GM15510 (cell line): ENCODE measurements around the gene NR6A1.

Experiments used
- POLR2A ChIP-seq: IDR thresholded peaks from 3 replicates; pipeline ENCODE4 v1.6.1; 2011; ENCODE audit warnings: borderline replicate concordance; ENCODE audit not compliant: insufficient read length; ENCODE audit errors: extremely low read depth

Gene NR6A1

DNA sequence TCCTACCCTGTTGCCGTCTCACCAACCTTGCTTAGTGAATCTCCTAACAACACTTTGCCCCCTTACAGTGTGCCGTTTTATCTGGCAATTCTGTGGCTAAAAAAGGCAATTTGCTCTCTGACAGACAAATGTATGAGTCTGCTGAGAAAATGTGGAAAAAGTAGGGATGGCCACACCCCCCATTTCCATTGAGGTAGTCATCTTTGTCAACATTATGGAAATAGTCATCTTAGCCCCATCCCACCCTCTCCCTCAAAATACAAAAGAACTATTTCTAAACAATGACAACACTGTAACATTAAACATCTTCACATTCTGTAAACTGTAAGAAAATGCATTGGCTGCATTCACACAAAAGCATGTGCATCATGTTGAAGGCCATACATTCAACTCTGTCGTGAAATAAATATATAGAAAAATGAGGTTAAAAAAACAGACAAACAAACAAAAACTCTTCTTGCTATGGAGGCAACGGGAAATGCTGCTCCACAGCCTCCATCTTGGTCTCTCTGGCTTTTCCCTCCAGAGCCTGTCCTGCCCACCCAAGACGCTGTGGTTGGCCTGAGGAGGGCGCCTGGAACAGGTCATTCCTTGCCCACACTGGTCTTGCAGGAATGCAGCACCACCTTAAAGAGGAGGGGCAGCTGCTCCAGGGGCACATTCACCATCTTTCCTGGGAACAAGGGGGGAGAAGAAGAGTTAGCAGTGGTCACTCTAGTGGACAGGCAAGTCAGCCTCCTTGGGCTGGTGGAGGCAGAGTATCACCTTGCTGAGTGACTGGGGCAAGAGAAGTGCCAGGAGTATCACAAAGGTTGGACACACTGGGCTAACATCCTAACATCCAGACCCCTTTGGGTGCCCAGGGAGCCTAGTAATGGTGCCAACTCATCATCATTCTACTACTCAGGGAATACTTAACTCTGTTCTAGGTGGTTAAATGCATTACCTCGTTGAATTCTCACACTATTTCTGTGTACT, 248.7 kb downstream of the NR6A1 start:
- no peak for TF ChIP-seq POLR2A

DNA sequence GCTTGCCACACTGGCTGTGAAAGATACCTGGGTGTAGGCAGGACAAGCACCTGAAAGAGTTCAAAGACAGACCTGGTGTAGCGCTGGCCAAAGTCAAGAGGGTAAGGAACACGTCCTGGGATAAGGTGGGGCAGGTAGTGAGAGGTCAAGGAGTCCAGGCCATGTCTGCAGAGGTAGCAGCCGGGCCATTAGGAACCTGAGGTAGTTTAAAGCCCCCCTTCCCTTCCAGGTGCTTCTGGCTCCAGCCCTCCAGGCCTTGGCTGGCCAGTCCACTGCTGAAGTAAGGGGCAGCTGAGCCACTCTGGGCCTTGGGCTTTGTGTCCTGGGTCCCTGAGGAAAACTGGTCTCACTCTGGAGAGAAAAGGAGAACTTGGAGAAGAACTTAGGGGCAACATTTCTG, 250.0 kb downstream of the NR6A1 start:
- TF ChIP-seq POLR2A, result no peak

DNA sequence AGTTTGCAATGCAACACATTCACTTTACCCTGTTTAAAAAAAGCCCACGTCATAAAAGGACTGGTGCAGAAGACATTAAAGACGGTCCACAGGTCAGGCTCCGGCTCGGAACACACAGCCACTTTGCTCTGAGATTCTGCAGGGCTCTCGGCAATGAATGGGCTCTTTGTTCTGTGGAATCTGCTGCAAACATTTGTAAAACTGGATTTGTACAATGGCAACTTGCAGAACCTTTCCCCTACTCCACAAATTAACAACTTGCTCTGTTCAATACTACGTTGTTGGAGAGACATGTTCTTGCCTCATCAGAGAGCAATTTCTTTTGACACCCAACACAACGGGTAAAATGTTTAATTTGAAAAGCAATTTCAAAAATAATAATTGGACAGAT, 250.9 kb downstream of the NR6A1 start:
- no peak for TF ChIP-seq POLR2A

DNA sequence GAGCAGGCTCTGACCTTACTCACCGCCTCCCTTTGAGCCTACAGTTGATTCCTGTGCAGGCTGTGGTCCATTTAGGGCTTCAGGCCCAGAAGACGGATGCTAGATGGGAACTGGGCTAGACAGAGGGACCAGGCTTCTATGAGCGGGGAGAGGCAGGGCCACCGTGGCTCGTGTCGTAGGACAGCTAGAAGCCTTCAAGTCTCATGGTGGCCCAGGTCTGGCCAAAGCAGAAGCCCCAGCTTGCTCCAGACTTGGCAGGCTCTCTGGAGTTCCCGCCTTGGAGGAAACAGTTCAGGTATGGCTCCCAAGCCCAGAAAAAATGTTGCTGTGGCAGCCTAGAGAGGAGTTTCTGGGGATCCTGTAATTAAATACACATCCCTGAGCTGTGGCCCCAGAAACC, 253.0 kb downstream of the NR6A1 start:
- no peak for TF ChIP-seq POLR2A

DNA sequence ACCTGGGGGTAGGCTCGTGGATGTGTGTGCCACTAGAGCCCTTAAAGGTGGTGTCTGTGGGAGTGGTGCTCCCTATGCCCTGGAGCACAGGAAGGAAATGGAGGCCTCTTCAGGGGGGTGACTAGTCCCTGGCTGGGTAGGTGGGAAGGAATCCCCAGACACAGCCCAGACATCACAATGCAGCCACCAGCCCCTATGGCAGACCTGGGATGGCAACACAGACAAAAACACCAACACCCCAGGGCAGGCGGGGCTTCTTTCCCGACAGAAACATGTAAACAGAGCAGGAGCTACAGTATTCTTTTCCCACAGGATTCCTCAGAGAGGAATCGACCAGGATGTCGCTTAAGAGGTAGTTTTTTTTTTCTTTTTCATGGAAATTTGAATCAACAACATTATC, 253.5 kb downstream of the NR6A1 start:
- no peak for TF ChIP-seq POLR2A

DNA sequence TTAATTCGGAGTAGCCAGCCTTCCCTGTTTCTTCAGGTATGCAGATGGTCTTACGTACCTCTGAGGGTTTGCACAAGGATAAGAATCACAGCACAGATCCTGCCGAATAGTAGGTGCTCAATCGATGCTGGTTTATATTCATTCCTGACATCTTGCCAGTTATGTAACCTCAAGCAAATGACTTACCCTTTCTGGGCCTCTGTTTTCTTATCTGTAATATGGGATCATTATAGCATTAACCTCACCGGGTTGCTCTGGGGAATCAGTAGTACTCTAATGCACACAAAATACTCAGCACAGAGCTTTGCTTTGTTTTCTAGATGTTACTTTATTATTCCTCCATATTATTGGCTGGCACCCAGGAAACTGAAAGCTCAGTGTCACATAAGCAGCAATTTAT, 256.2 kb downstream of the NR6A1 start:
- TF ChIP-seq POLR2A, result no peak

DNA sequence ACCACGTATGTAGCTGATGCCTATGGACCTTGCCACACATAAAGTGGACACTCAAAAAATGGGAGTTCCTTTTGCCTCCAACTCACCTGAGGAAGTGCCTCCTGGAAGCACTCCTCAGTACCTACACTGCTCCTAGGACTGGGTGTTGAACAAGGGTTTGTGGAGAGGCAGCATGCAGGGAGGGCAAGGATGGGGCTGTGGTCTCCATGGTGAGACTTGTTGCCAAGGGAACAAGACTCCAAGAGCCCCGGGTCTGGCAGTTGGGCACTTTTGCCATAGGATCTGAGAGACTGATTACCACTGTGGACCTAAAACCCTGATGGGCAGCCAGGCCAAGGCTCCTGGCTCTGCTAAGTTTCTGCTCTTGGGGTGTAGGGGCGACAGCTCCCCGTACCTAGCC, 257.0 kb downstream of the NR6A1 start:
- no peak for TF ChIP-seq POLR2A

DNA sequence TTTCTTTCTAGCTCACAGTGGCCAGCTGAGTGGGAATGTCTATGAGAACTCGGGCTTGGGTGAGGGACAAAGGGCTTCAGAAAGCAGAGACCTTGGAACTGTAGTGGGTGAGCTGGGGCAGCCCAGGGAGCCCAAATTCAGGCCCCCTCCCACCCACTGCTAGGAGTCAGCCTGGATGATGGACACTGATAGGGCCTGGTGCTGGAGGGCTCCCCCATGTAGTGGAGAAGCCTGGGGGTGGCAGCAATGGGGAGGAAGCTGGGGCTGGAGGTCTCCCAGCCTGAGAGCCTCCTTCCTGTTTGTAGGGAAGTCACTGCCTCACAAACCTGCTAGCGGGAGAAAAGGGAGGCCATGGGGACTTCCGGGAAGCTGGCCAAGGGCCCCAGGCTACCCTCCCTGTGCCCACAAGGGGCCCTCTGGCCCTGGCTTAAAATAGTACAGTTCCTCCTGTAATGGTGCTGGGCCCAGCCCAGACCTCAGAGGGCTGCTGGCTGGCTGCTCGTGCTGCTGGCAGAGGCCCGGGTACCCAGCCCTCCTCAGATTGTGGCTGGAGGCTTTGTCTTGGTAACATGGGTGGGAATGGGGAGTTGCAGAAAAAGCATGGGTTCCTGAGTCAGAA, 257.6 kb downstream of the NR6A1 start:
- no peak for TF ChIP-seq POLR2A

DNA sequence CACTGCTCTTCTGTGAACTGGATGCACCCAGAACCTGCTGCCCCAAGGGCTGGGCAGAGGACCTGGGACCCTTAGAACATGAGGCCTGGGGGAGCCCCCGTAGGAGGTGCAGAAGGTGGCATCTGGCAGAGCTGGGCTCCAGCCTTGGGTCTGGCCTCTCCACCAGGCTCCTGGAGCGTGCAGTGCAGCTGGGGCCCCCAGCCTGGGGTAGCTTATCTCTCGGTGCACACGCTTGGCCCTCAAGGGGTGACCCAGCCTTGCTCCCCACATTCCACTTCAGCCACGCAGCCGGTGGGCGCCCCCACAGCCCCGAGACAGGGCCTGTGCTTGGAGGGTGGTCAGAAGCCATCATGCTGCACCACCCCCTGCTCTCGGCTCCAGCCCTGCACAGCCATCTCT, 258.3 kb downstream of the NR6A1 start:
- TF ChIP-seq POLR2A, result no peak

DNA sequence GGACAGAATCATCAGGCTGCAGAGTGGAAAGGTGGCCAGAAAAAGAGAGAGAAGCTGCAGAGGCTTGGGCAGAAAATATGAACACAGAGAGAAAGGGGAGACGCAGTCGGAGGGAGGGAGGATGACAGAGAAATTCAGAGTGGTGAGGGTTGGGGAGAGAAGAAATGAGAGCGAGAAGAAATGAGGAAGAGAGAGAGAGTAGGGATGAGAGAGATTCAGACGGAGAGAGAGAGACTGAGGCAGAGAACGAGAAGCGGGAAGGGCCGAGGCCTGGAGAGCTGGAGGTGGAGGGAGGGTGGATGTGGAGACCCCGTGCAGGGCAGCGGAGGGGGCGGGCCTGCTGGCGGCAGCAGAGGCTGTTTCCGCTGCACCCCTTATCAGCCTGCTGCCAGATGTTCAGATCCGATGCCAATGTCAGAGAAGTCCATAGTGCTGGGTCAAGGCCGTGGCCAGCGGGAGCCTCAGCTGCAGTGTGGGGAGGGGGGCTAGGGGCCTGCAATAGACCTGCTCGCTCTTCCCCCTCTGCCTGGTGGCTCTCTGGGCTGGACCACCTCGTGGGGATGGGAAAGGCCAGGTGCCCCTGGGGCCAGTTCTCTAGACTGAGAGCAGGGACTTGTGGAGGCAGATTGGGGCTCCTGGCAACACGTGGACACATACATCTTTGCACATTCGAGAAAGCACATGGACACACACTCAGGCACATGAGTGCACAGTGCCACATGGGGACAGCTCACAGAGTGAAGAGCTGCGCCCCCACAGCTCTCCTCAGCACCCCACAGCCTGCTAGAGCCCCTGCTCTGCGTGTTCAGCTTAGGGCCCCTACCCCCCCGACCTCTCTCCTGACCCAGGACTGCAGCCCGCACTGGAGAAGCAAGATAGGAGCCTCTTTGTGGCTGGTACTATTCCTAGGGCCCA, 259.0 kb downstream of the NR6A1 start:
- TF ChIP-seq POLR2A, result no peak

DNA sequence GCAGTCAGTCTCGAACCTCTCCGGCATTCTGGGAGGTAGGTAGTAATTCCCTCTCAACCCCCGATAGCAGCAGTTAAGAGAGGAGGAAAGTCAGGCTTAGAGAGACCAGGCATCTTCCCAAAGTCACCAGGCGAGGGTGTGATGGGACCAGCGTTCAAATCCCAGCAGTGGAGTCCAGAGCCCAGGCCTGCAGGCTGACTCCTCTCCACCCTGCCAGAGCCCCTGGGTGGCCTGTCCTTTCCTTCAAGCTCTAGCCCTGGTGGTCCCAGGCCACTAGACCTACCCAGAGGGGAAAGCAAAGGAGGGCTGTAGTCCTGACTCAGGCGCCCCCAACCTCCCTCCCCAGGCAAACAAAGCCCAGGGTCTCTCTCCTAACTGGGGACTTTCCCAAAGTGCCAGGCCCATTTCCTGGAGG, 259.7 kb downstream of the NR6A1 start:
- no peak for TF ChIP-seq POLR2A

DNA sequence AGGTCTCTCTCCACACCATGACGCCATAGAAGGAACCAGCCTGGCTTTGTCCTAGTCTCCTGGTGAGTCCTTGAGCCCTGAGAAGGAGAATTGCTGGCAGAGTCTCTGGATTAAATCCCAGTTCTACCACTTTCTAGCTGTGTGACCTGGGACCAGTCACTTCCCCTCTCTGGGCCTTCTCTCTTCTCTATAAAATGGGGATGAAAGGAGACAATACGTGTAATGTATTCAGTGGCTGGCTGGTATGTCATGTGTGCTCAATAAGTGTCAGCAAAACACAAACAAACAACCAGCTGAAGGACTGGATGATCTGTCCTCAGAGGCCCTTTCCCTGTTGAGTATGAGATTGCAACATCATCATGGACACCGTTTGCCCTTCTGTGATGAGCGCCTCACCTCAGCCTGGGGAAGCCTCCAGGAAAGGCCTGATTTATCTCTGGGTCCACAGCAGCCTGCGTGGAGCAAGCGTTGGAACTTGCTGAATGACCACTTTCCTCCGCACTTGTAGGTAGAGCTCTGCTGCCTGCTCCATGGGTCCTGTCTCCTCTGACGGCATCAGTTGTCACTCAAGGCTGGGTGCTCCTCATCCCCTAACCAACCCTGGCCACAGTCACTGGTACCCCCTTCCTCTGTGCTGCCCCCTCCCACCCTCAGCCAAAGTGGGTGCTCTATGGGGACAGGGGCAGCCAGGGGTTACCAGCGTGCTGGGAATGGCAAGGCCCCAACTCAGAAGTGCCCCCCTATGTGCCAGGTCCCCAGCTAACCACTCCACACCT, 260.3 kb downstream of the NR6A1 start:
- no peak for TF ChIP-seq POLR2A

DNA sequence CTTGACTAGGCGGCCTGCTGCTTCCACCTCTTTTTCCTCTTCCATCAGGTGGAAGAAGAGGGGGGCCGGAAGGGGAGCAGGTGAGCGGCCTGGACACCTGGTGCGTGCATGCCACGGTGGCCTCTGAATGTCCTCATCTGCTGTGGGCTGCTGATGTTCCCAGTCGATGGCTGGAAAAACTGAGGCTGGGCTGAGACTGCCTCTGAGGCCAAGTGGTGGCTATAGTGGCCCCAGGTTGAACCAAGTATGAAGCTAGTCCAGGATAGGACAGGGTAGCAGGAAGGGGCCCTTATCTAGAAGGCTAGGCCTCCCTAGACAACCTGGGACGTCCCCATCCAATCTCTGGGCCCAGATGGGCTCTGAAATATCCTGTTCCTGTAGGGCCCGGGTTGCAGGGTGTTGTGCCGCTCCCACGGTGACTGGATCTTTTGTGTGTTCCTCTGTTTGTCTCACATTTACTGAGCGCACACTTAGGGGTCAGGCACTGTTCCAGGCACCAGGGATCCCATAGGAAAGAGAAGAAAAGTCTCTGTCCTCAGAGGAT, 263.2 kb downstream of the NR6A1 start:
- TF ChIP-seq POLR2A, result no peak
